ENCODE results near the gene CERS6. TPM values are rescaled to one million over a fixed set of nuclear protein-coding genes. Genes with fewer than 3 reads are reported as not detected.

CERS6 gene
- total RNA-seq, 1 donor from 2014 or later = 58.6 TPM

GRCh38 chr2:168673265-168674189 is 217.5 kb downstream of the CERS6 start:
- no peak for DNase-seq (ENCODE audit: low spot score)
- intact Hi-C loops (cut with DNase I) = no loop called here

- no peak for DNase-seq (ENCODE audit: low spot score)
- intact Hi-C loops (cut with DNase I) = no loop called here
These were observed 222.2 kb downstream of the CERS6 start for GRCh38 chr2:168678153-168678853.

- intact Hi-C loops (cut with DNase I) = no loop called here
- no peak for DNase-seq (ENCODE audit: low spot score)
These were observed 223.0 kb downstream of the CERS6 start for GRCh38 chr2:168679081-168679480.

- DNase-seq (ENCODE audit: low spot score) = no peak
- intact Hi-C loops (cut with DNase I) = no loop called here
These were observed 223.8 kb downstream of the CERS6 start for GRCh38 chr2:168679741-168680310.

- no peak for DNase-seq (ENCODE audit: low spot score)
- intact Hi-C loops (cut with DNase I) = no loop called here
These were observed 227.9 kb downstream of the CERS6 start for GRCh38 chr2:168683996-168684395.

GRCh38 chr2:168684921-168685599 is 229.0 kb downstream of the CERS6 start:
- intact Hi-C loops (cut with DNase I) = loop anchor here (5.0 kb wide), 2 partner anchors 43 to 228 kb away; partner anchors contain the start of gene CERS6

GRCh38 chr2:168685600-168686451 is 229.8 kb downstream of the CERS6 start:
- intact Hi-C loops (cut with DNase I) = loop anchor here (5.0 kb wide), 2 partner anchors 44 to 229 kb away; partner anchors contain the start of gene CERS6
- DNase-seq (ENCODE audit: low spot score) = no peak

More at GRCh38 chr2:168684921-168685599, 229.0 kb downstream of the CERS6 start:
- DNase-seq (ENCODE audit: low spot score) = no peak

GRCh38 chr2:168686452-168687191 is 230.6 kb downstream of the CERS6 start:
- no peak for DNase-seq (ENCODE audit: low spot score)
- intact Hi-C loops (cut with DNase I) = loop anchor here (5.0 kb wide), 2 partner anchors 44 to 229 kb away; partner anchors contain the start of gene CERS6

GRCh38 chr2:168687314-168687713 is 231.2 kb downstream of the CERS6 start:
- intact Hi-C loops (cut with DNase I) = loop anchor here (5.0 kb wide), 2 partner anchors 45 to 230 kb away; partner anchors contain the start of gene CERS6
- no peak for DNase-seq (ENCODE audit: low spot score)

GRCh38 chr2:168690381-168690885 is 234.4 kb downstream of the CERS6 start:
- no peak for DNase-seq (ENCODE audit: low spot score)
- intact Hi-C loops (cut with DNase I) = no loop called here

- DNase-seq (ENCODE audit: low spot score) = no peak
- intact Hi-C loops (cut with DNase I) = no loop called here
These were observed 235.1 kb downstream of the CERS6 start for GRCh38 chr2:168691221-168691620.

GRCh38 chr2:168692132-168692744 is 236.2 kb downstream of the CERS6 start:
- intact Hi-C loops (cut with DNase I) = no loop called here
- no peak for DNase-seq (ENCODE audit: low spot score)

- DNase-seq (ENCODE audit: low spot score) = no peak
- intact Hi-C loops (cut with DNase I) = no loop called here
These were observed 238.1 kb downstream of the CERS6 start for GRCh38 chr2:168694173-168694572.

GRCh38 chr2:168694866-168695265 is 238.8 kb downstream of the CERS6 start:
- no peak for DNase-seq (ENCODE audit: low spot score)
- intact Hi-C loops (cut with DNase I) = loop anchor here (5.0 kb wide), 1 partner anchor 348 kb away; no protein-coding TSS in a partner anchor

GRCh38 chr2:168697668-168698121 is 241.6 kb downstream of the CERS6 start:
- intact Hi-C loops (cut with DNase I) = loop anchor here (5.0 kb wide), 1 partner anchor 350 kb away; no protein-coding TSS in a partner anchor
- DNase-seq (ENCODE audit: low spot score) = no peak

GRCh38 chr2:168698969-168699368 is 242.9 kb downstream of the CERS6 start:
- intact Hi-C loops (cut with DNase I) = loop anchor here (5.0 kb wide), 1 partner anchor 352 kb away; no protein-coding TSS in a partner anchor
- DNase-seq (ENCODE audit: low spot score) = no peak

Measured in cardiac septum (tissue), 1 donor.